Measurements from ENCODE around the gene SLC29A2. TPM values are rescaled to one million over a fixed set of nuclear protein-coding genes. Genes with fewer than 3 reads are reported as not detected.
A peak's percentile ranks its signal among the peaks of the same experiment; 100 is the strongest.
"Not testable (repeated sequence)": the region's sequence is repeated elsewhere in the genome, so short reads cannot be mapped to it uniquely, and the experiment has no call there.

The SLC29A2 gene
- polyA plus RNA-seq, 4 donors = 0.89 to 16.2 (median 6.7) TPM

- Histone ChIP-seq H3K4me1 (ENCODE audit: control insufficient read depth in 3 of 3, insufficient read depth in 2 of 3, low read depth in 1 of 3, low read length in 2 of 3) (no peaks in the 10 kb centered on the region), H3K27ac (ENCODE audit: low read depth in 1 of 3, low read length in 2 of 3) (no peak overlapping the region), H3K36me3 (ENCODE audit: control insufficient read depth in 3 of 3, insufficient read depth in 2 of 3, low read depth in 1 of 3, low read length in 3 of 3) (peaks cover 0 to 90% (median 5%) of the 10 kb centered on the region in 3 donors), H3K9me3 (ENCODE audit: control insufficient read depth in 2 of 2, insufficient read depth in 1 of 2, low read depth in 1 of 2, low read length in 1 of 2) (no peaks in the 10 kb centered on the region), H3K27me3 (ENCODE audit: control insufficient read depth in 3 of 3, insufficient read depth in 3 of 3, low read length in 3 of 3) (no peaks in the 10 kb centered on the region), H3K4me3 (ENCODE audit: low read depth in 1 of 3, low read length in 3 of 3) (no peak overlapping the region)
- WGBS, 3 donors = 79 to 85% (median 80%) methylated on average over 14 of the region's 14 CpGs
- no peak for FAIRE-seq
- DNase-seq = no peak
Measured at GRCh38 chr11:66363187-66363601, 8.4 kb downstream of the SLC29A2 start.

- WGBS, 3 donors = 73 to 84% (median 77%) methylated on average over 9 of the region's 9 CpGs
- no peaks in the 10 kb centered on the region for H3K9me3 ChIP-seq (ENCODE audit: control insufficient read depth in 2 of 2, insufficient read depth in 1 of 2, low read depth in 1 of 2, low read length in 1 of 2)
- H3K4me1 ChIP-seq (ENCODE audit: control insufficient read depth in 3 of 3, insufficient read depth in 2 of 3, low read depth in 1 of 3, low read length in 2 of 3) = no peaks in the 10 kb centered on the region
- no peak for DNase-seq
- no peaks in the 10 kb centered on the region for H3K27me3 ChIP-seq (ENCODE audit: control insufficient read depth in 3 of 3, insufficient read depth in 3 of 3, low read length in 3 of 3)
- no peak for FAIRE-seq
- H3K36me3 ChIP-seq (ENCODE audit: control insufficient read depth in 3 of 3, insufficient read depth in 2 of 3, low read depth in 1 of 3, low read length in 3 of 3) = peaks cover 0 to 89% (median 5%) of the 10 kb centered on the region in 3 donors
- no peak overlapping the region for H3K4me3 ChIP-seq (ENCODE audit: low read depth in 1 of 3, low read length in 3 of 3)
- H3K27ac ChIP-seq (ENCODE audit: low read depth in 1 of 3, low read length in 2 of 3) = no peak overlapping the region
Measured at GRCh38 chr11:66362481-66363147, 8.9 kb downstream of the SLC29A2 start.

- Histone ChIP-seq H3K27me3 (ENCODE audit: control insufficient read depth in 3 of 3, insufficient read depth in 3 of 3, low read length in 3 of 3) (no peaks in the 10 kb centered on the region), H3K9me3 (ENCODE audit: control insufficient read depth in 2 of 2, insufficient read depth in 1 of 2, low read depth in 1 of 2, low read length in 1 of 2) (no peaks in the 10 kb centered on the region), H3K4me3 (ENCODE audit: low read depth in 1 of 3, low read length in 3 of 3) (no peak overlapping the region), H3K4me1 (ENCODE audit: control insufficient read depth in 3 of 3, insufficient read depth in 2 of 3, low read depth in 1 of 3, low read length in 2 of 3) (no peaks in the 10 kb centered on the region), H3K36me3 (ENCODE audit: control insufficient read depth in 3 of 3, insufficient read depth in 2 of 3, low read depth in 1 of 3, low read length in 3 of 3) (peaks cover 0 to 85% (median 5%) of the 10 kb centered on the region in 3 donors), H3K27ac (ENCODE audit: low read depth in 1 of 3, low read length in 2 of 3) (peak overlapping the region in 1 of 3 donors; percentile 13)
- 42 to 66% (median 53%) methylated on average over 6 of the region's 6 CpGs for WGBS, 3 donors
- DNase-seq (no peak), FAIRE-seq (no peak)
Measured at GRCh38 chr11:66361502-66361941, 10.0 kb downstream of the SLC29A2 start.

DNA sequence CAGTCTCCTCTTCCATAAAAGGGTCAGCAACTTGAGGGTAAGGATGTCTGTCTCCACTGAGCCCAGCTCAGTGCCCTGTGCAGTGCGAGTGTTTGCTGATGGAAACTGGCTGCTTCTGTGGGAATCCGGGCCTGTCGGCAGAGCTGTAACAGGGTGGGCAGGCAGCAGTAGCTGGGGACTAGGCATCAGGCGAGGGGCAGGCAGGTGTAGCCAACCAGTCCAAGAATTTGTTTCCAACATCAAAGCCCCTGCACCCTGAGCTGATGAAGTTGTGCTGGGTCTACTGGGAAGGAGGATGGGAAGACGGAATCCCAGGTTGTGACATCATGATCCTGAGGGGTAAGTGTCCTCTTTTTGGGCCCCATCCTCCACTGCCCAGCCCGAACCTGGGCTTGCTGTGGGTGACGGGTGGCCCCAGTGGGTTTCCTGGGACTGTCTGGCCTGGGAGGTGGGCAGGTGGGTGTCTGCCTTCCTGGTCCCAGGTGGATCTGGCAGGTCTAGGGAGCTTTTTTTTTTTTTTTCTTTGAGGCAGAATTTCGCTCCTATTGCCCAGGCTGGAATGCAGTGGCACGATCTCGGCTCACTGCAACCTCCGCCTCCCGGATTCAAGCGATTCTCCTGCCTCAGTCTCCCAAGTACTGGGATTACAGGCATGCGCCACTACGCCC, 11.0 kb downstream of the SLC29A2 start:
- Histone ChIP-seq H3K4me1 (ENCODE audit: control insufficient read depth in 3 of 3, insufficient read depth in 2 of 3, low read depth in 1 of 3, low read length in 2 of 3) (no peaks in the 10 kb centered on the region), H3K36me3 (ENCODE audit: control insufficient read depth in 3 of 3, insufficient read depth in 2 of 3, low read depth in 1 of 3, low read length in 3 of 3) (peaks cover 0 to 82% (median 5%) of the 10 kb centered on the region in 3 donors), H3K9me3 (ENCODE audit: control insufficient read depth in 2 of 2, insufficient read depth in 1 of 2, low read depth in 1 of 2, low read length in 1 of 2) (no peaks in the 10 kb centered on the region), H3K4me3 (ENCODE audit: low read depth in 1 of 3, low read length in 3 of 3) (no peak overlapping the region), H3K27me3 (ENCODE audit: control insufficient read depth in 3 of 3, insufficient read depth in 3 of 3, low read length in 3 of 3) (no peaks in the 10 kb centered on the region), H3K27ac (ENCODE audit: low read depth in 1 of 3, low read length in 2 of 3) (no peak overlapping the region)
- 92 to 95% (median 93%) methylated on average over 15 of the region's 15 CpGs for WGBS, 3 donors
- DNase-seq (no peak), FAIRE-seq (no peak)

DNA sequence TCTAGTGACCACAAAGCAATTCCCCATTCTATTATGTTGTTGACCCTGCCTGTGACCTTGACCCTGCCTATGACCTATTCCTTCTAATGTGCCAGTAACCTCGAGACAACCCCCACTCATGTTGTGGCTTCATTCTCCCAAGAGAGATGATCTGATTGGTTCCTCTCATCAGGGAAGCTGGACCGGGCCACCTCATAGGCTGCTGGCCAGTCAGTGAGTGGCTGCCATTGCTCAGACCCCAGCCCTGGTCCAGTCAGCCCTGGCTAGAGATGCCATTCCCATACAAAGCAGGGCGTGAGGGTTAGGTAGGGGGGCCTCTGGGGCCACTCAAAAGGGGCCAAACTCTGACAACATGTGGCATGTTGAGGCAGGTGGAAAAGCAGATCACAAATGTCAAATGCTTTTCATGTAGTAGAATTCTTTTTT, 11.9 kb downstream of the SLC29A2 start:
- FAIRE-seq = no peak
- Histone ChIP-seq H3K36me3 (ENCODE audit: control insufficient read depth in 3 of 3, insufficient read depth in 2 of 3, low read depth in 1 of 3, low read length in 3 of 3) (peaks cover 0 to 80% (median 5%) of the 10 kb centered on the region in 3 donors), H3K4me1 (ENCODE audit: control insufficient read depth in 3 of 3, insufficient read depth in 2 of 3, low read depth in 1 of 3, low read length in 2 of 3) (no peaks in the 10 kb centered on the region), H3K27me3 (ENCODE audit: control insufficient read depth in 3 of 3, insufficient read depth in 3 of 3, low read length in 3 of 3) (no peaks in the 10 kb centered on the region), H3K9me3 (ENCODE audit: control insufficient read depth in 2 of 2, insufficient read depth in 1 of 2, low read depth in 1 of 2, low read length in 1 of 2) (no peaks in the 10 kb centered on the region), H3K27ac (ENCODE audit: low read depth in 1 of 3, low read length in 2 of 3) (no peak overlapping the region), H3K4me3 (ENCODE audit: low read depth in 1 of 3, low read length in 3 of 3) (no peak overlapping the region)
- 62 to 74% (median 67%) methylated on average over 3 of the region's 3 CpGs for WGBS, 3 donors
- DNase-seq = no peak

DNA sequence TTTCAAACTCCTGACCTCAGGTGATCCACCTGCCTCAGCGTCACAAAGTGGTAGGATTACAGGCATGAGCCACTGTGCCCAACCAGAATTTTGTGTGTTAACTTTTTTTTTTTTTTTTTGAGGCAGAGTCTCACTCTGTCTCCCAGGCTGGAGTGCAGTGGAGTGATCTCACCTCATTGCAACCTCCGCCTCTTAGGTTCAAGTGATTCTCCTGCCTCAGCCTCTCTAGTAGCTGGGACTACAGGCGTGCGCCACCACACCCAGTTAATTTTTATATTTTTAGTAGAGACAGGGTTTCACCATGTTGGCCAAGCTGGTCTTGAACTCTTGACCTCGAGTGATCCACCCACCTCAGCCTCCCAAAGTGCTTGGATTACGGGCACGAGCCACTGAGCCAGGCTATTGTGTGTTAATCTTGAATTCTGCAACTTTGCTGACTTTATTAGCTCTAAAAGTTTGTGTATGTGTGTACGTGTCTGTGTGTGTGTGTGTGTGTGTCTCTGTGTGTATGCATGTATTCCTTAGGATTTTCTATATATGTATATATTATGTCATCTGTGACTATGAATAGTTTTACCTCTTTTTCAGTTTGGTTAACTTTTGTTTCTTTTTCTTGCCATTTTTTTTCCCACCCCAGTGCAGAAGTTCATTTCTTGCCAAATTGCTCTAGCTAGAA, 20.9 kb downstream of the SLC29A2 start:
- H3K27me3 ChIP-seq (ENCODE audit: control insufficient read depth in 3 of 3, insufficient read depth in 3 of 3, low read length in 3 of 3); H3K9me3 ChIP-seq (ENCODE audit: control insufficient read depth in 2 of 2, insufficient read depth in 1 of 2, low read depth in 1 of 2, low read length in 1 of 2); H3K4me3 ChIP-seq (ENCODE audit: low read depth in 1 of 3, low read length in 3 of 3); FAIRE-seq: not testable (repeated sequence)
- peak in 1 of 2 donors; percentile 61 for DNase-seq
- H3K27ac ChIP-seq (ENCODE audit: low read depth in 1 of 3, low read length in 2 of 3) = peak overlapping the region; percentile 41 to 98 (median 84)
- H3K36me3 ChIP-seq (ENCODE audit: control insufficient read depth in 3 of 3, insufficient read depth in 2 of 3, low read depth in 1 of 3, low read length in 3 of 3) = peaks cover 0 to 18% (median 0%) of the 10 kb centered on the region in 3 donors
- peaks cover 3 to 54% (median 6%) of the 10 kb centered on the region in 3 donors for H3K4me1 ChIP-seq (ENCODE audit: control insufficient read depth in 3 of 3, insufficient read depth in 2 of 3, low read depth in 1 of 3, low read length in 2 of 3)
- WGBS, 3 donors = 25 to 57% (median 44%) methylated on average over 8 of the region's 8 CpGs

- FAIRE-seq (no peak), DNase-seq (peak in 1 of 2 donors; percentile 46)
- Histone ChIP-seq H3K27me3 (ENCODE audit: control insufficient read depth in 3 of 3, insufficient read depth in 3 of 3, low read length in 3 of 3) (no peaks in the 10 kb centered on the region), H3K36me3 (ENCODE audit: control insufficient read depth in 3 of 3, insufficient read depth in 2 of 3, low read depth in 1 of 3, low read length in 3 of 3) (peaks cover 0 to 9% (median 0%) of the 10 kb centered on the region in 3 donors), H3K9me3 (ENCODE audit: control insufficient read depth in 2 of 2, insufficient read depth in 1 of 2, low read depth in 1 of 2, low read length in 1 of 2) (peaks cover 0 to 6% of the 10 kb centered on the region in 2 donors), H3K4me3 (ENCODE audit: low read depth in 1 of 3, low read length in 3 of 3) (peak overlapping the region in 2 of 3 donors; percentile 1 to 69), H3K27ac (ENCODE audit: low read depth in 1 of 3, low read length in 2 of 3) (peak overlapping the region; percentile 78 to 98 (median 96)), H3K4me1 (ENCODE audit: control insufficient read depth in 3 of 3, insufficient read depth in 2 of 3, low read depth in 1 of 3, low read length in 2 of 3) (peaks cover 3 to 59% (median 6%) of the 10 kb centered on the region in 3 donors)
- 18 to 69% (median 33%) methylated on average over 2 of the region's 2 CpGs for WGBS, 3 donors
Measured at GRCh38 chr11:66349084-66349386, 22.5 kb downstream of the SLC29A2 start.

GRCh38 chr11:66347425-66348276, 23.9 kb downstream of the SLC29A2 start, which contains the start of gene B4GAT1:
TSS of gene B4GAT1 (minus strand) at chr11:66347629. CDS start at chr11:66347545, 84 bp downstream.
- no peaks in the 10 kb centered on the region for H3K27me3 ChIP-seq (ENCODE audit: control insufficient read depth in 3 of 3, insufficient read depth in 3 of 3, low read length in 3 of 3)
- FAIRE-seq (no peak), DNase-seq (peak; percentile 80 to 94)
- 0 to 1% (median 0%) methylated on average over 26 to 101 of the region's 101 CpGs for WGBS, 3 donors
- peaks cover 3 to 50% (median 6%) of the 10 kb centered on the region in 3 donors for H3K4me1 ChIP-seq (ENCODE audit: control insufficient read depth in 3 of 3, insufficient read depth in 2 of 3, low read depth in 1 of 3, low read length in 2 of 3)
- peaks cover 0 to 9% (median 0%) of the 10 kb centered on the region in 3 donors for H3K36me3 ChIP-seq (ENCODE audit: control insufficient read depth in 3 of 3, insufficient read depth in 2 of 3, low read depth in 1 of 3, low read length in 3 of 3)
- H3K27ac ChIP-seq (ENCODE audit: low read depth in 1 of 3, low read length in 2 of 3) = peak within 1 kb of the TSS; percentile 87 to 98 (median 96)
- H3K9me3 ChIP-seq (ENCODE audit: control insufficient read depth in 2 of 2, insufficient read depth in 1 of 2, low read depth in 1 of 2, low read length in 1 of 2) = no peaks in the 10 kb centered on the region
- H3K4me3 ChIP-seq (ENCODE audit: low read depth in 1 of 3, low read length in 3 of 3) = peak within 1 kb of the TSS; percentile 69 to 80 (median 72)
